Measurements from ENCODE around the gene OVCH1. TPM values are rescaled to one million over a fixed set of nuclear protein-coding genes. Genes with fewer than 3 reads are reported as not detected.

Gene OVCH1
- total and polyA plus RNA-seq, 4 experiments from 2014 or later = not detected

- Mint-ChIP-seq H3K27me3 (peaks cover 11 to 22% of the 10 kb centered on the region in 2 donors), H3K4me3 (no peak overlapping the region), H3K27ac (no peak overlapping the region), H3K4me1 (no peaks in the 10 kb centered on the region), H3K36me3 (no peaks in the 10 kb centered on the region), H3K9me3 (no peaks in the 10 kb centered on the region)
- no peaks in the 10 kb centered on the region for H3K36me3 ChIP-seq (ENCODE audit: insufficient read depth, low read length)
- POLR2A ChIA-PET (ENCODE audit: partially characterized antibody) = no interaction called here
- DNase-seq = no peak
- H3K27ac ChIP-seq (ENCODE audit: low read depth, low read length) = no peak overlapping the region
- H3K4me3 ChIP-seq (ENCODE audit: low read length in 2 of 2) = no peak overlapping the region
- H3K9me3 ChIP-seq (ENCODE audit: control insufficient read depth in 1 of 2, low read length in 2 of 2) = no peaks in the 10 kb centered on the region
- peaks cover 4% of the 10 kb centered on the region for H3K27me3 ChIP-seq (ENCODE audit: insufficient read depth, low read length)
- H3K4me1 ChIP-seq (ENCODE audit: insufficient read depth, low read length) = no peaks in the 10 kb centered on the region
- intact Hi-C loops (cut with micrococcal nuclease) = no loop called here
- CTCF ChIA-PET (ENCODE audit: partially characterized antibody) = interaction anchor here (1.5 kb wide), 1 partner anchor 15 kb away, joined by 4 read pairs; no protein-coding TSS in a partner anchor
Measured at GRCh38 chr12:29505122-29505521, 7.6 kb upstream of the OVCH1 start.

- Mint-ChIP-seq H3K4me3 (no peak overlapping the region), H3K27me3 (peaks cover 11 to 22% of the 10 kb centered on the region in 2 donors), H3K36me3 (no peaks in the 10 kb centered on the region), H3K9me3 (no peaks in the 10 kb centered on the region), H3K4me1 (no peaks in the 10 kb centered on the region), H3K27ac (no peak overlapping the region)
- Histone ChIP-seq H3K27me3 (ENCODE audit: insufficient read depth, low read length) (peaks cover 4% of the 10 kb centered on the region), H3K36me3 (ENCODE audit: insufficient read depth, low read length) (no peaks in the 10 kb centered on the region), H3K4me1 (ENCODE audit: insufficient read depth, low read length) (no peaks in the 10 kb centered on the region), H3K9me3 (ENCODE audit: control insufficient read depth in 1 of 2, low read length in 2 of 2) (no peaks in the 10 kb centered on the region), H3K4me3 (ENCODE audit: low read length in 2 of 2) (no peak overlapping the region), H3K27ac (ENCODE audit: low read depth, low read length) (no peak overlapping the region)
- CTCF ChIA-PET (ENCODE audit: partially characterized antibody) = no interaction called here
- intact Hi-C loops (cut with micrococcal nuclease) = no loop called here
- POLR2A ChIA-PET (ENCODE audit: partially characterized antibody) = no interaction called here
- no peak for DNase-seq
Measured at GRCh38 chr12:29503283-29503682, 5.8 kb upstream of the OVCH1 start.

- CTCF ChIA-PET (ENCODE audit: partially characterized antibody) = no interaction called here
Measured at GRCh38 chr12:29499235-29499634, 1.7 kb upstream of the OVCH1 start.

GRCh38 chr12:29492891-29493290, 4.6 kb downstream of the OVCH1 start:
- Histone ChIP-seq H3K4me1 (ENCODE audit: insufficient read depth, low read length) (no peaks in the 10 kb centered on the region), H3K27me3 (ENCODE audit: insufficient read depth, low read length) (no peaks in the 10 kb centered on the region), H3K4me3 (ENCODE audit: low read length in 2 of 2) (no peak overlapping the region), H3K27ac (ENCODE audit: low read depth, low read length) (no peak overlapping the region), H3K9me3 (ENCODE audit: control insufficient read depth in 1 of 2, low read length in 2 of 2) (no peaks in the 10 kb centered on the region), H3K36me3 (ENCODE audit: insufficient read depth, low read length) (no peaks in the 10 kb centered on the region)
- Mint-ChIP-seq H3K4me1 (no peaks in the 10 kb centered on the region), H3K27ac (no peak overlapping the region), H3K27me3 (peaks cover 10 to 14% of the 10 kb centered on the region in 2 donors), H3K4me3 (no peak overlapping the region), H3K36me3 (no peaks in the 10 kb centered on the region), H3K9me3 (peaks cover 0 to 3% (median 0%) of the 10 kb centered on the region in 8 donors)
- ChIA-PET CTCF (ENCODE audit: partially characterized antibody) (no interaction called here), POLR2A (ENCODE audit: partially characterized antibody) (no interaction called here)
- intact Hi-C loops (cut with micrococcal nuclease) = no loop called here
- no peak for DNase-seq

More at GRCh38 chr12:29499235-29499634, 1.7 kb upstream of the OVCH1 start:
- no peaks in the 10 kb centered on the region for H3K36me3 Mint-ChIP-seq
- H3K36me3 ChIP-seq (ENCODE audit: insufficient read depth, low read length) = no peaks in the 10 kb centered on the region
- no peaks in the 10 kb centered on the region for H3K4me1 ChIP-seq (ENCODE audit: insufficient read depth, low read length)
- peaks cover 5 to 7% of the 10 kb centered on the region in 2 donors for H3K27me3 Mint-ChIP-seq
- H3K9me3 Mint-ChIP-seq = peaks cover 0 to 3% (median 0%) of the 10 kb centered on the region in 8 donors
- peaks cover 4% of the 10 kb centered on the region for H3K27me3 ChIP-seq (ENCODE audit: insufficient read depth, low read length)
- DNase-seq = no peak
- H3K27ac Mint-ChIP-seq = no peak overlapping the region
- H3K9me3 ChIP-seq (ENCODE audit: control insufficient read depth in 1 of 2, low read length in 2 of 2) = no peaks in the 10 kb centered on the region
- H3K4me3 ChIP-seq (ENCODE audit: low read length in 2 of 2) = no peak overlapping the region
- POLR2A ChIA-PET (ENCODE audit: partially characterized antibody) = no interaction called here
- H3K27ac ChIP-seq (ENCODE audit: low read depth, low read length) = no peak overlapping the region
- no peak overlapping the region for H3K4me3 Mint-ChIP-seq
- intact Hi-C loops (cut with micrococcal nuclease) = no loop called here
- H3K4me1 Mint-ChIP-seq = no peaks in the 10 kb centered on the region

- Mint-ChIP-seq H3K4me1 (no peaks in the 10 kb centered on the region), H3K27ac (no peak overlapping the region), H3K4me3 (no peak overlapping the region), H3K9me3 (peaks cover 0 to 3% (median 0%) of the 10 kb centered on the region in 8 donors), H3K36me3 (no peaks in the 10 kb centered on the region), H3K27me3 (peaks cover 11 to 20% of the 10 kb centered on the region in 2 donors)
- no peaks in the 10 kb centered on the region for H3K36me3 ChIP-seq (ENCODE audit: insufficient read depth, low read length)
- CTCF ChIA-PET (ENCODE audit: partially characterized antibody) = no interaction called here
- POLR2A ChIA-PET (ENCODE audit: partially characterized antibody) = no interaction called here
- intact Hi-C loops (cut with micrococcal nuclease) = no loop called here
- H3K4me1 ChIP-seq (ENCODE audit: insufficient read depth, low read length) = no peaks in the 10 kb centered on the region
- H3K27me3 ChIP-seq (ENCODE audit: insufficient read depth, low read length) = no peaks in the 10 kb centered on the region
- no peak for DNase-seq
- H3K9me3 ChIP-seq (ENCODE audit: control insufficient read depth in 1 of 2, low read length in 2 of 2) = no peaks in the 10 kb centered on the region
- no peak overlapping the region for H3K27ac ChIP-seq (ENCODE audit: low read depth, low read length)
- no peak overlapping the region for H3K4me3 ChIP-seq (ENCODE audit: low read length in 2 of 2)
Measured at GRCh38 chr12:29486972-29487371, 10.5 kb downstream of the OVCH1 start.

GRCh38 chr12:29463198-29463597, 34.3 kb downstream of the OVCH1 start:
- POLR2A ChIA-PET (ENCODE audit: partially characterized antibody) = no interaction called here
- intact Hi-C loops (cut with micrococcal nuclease) = no loop called here
- H3K27ac ChIP-seq (ENCODE audit: low read depth, low read length) = no peak overlapping the region
- CTCF ChIA-PET (ENCODE audit: partially characterized antibody) = interaction anchor here (1.0 to 1.5 kb wide), 2 partner anchors 374 to 1384 kb away, joined by 3 to 4 read pairs; no protein-coding TSS in a partner anchor
- Mint-ChIP-seq H3K4me3 (no peak overlapping the region), H3K27ac (peak overlapping the region in 1 of 7 donors; percentile 36), H3K4me1 (no peaks in the 10 kb centered on the region), H3K27me3 (peaks cover 1 to 2% of the 10 kb centered on the region in 2 donors), H3K9me3 (peaks cover 0 to 1% (median 0%) of the 10 kb centered on the region in 8 donors), H3K36me3 (no peaks in the 10 kb centered on the region)
- H3K4me1 ChIP-seq (ENCODE audit: insufficient read depth, low read length) = no peaks in the 10 kb centered on the region
- no peaks in the 10 kb centered on the region for H3K36me3 ChIP-seq (ENCODE audit: insufficient read depth, low read length)
- H3K27me3 ChIP-seq (ENCODE audit: insufficient read depth, low read length) = no peaks in the 10 kb centered on the region
- H3K9me3 ChIP-seq (ENCODE audit: control insufficient read depth in 1 of 2, low read length in 2 of 2) = no peaks in the 10 kb centered on the region
- no peak overlapping the region for H3K4me3 ChIP-seq (ENCODE audit: low read length in 2 of 2)
- DNase-seq = no peak

- no peak overlapping the region for H3K4me3 Mint-ChIP-seq
- intact Hi-C loops (cut with micrococcal nuclease) = no loop called here
- H3K27me3 Mint-ChIP-seq = peaks cover 1 to 2% of the 10 kb centered on the region in 2 donors
- Histone ChIP-seq H3K36me3 (ENCODE audit: insufficient read depth, low read length) (no peaks in the 10 kb centered on the region), H3K4me1 (ENCODE audit: insufficient read depth, low read length) (no peaks in the 10 kb centered on the region), H3K27ac (ENCODE audit: low read depth, low read length) (no peak overlapping the region), H3K27me3 (ENCODE audit: insufficient read depth, low read length) (no peaks in the 10 kb centered on the region), H3K4me3 (ENCODE audit: low read length in 2 of 2) (no peak overlapping the region), H3K9me3 (ENCODE audit: control insufficient read depth in 1 of 2, low read length in 2 of 2) (no peaks in the 10 kb centered on the region)
- no peak for DNase-seq
- H3K4me1 Mint-ChIP-seq = no peaks in the 10 kb centered on the region
- ChIA-PET CTCF (ENCODE audit: partially characterized antibody) (no interaction called here), POLR2A (ENCODE audit: partially characterized antibody) (no interaction called here)
- no peak overlapping the region for H3K27ac Mint-ChIP-seq
- H3K9me3 Mint-ChIP-seq = no peaks in the 10 kb centered on the region
- no peaks in the 10 kb centered on the region for H3K36me3 Mint-ChIP-seq
Measured at GRCh38 chr12:29460082-29460481, 37.4 kb downstream of the OVCH1 start.

- CTCF ChIA-PET (ENCODE audit: partially characterized antibody) = no interaction called here
- intact Hi-C loops (cut with micrococcal nuclease) = no loop called here
- no peaks in the 10 kb centered on the region for H3K36me3 Mint-ChIP-seq
- peaks cover 0 to 2% (median 0%) of the 10 kb centered on the region in 8 donors for H3K9me3 Mint-ChIP-seq
- H3K27ac Mint-ChIP-seq = no peak overlapping the region
- no peaks in the 10 kb centered on the region for H3K9me3 ChIP-seq (ENCODE audit: control insufficient read depth in 1 of 2, low read length in 2 of 2)
- DNase-seq = no peak
- H3K27me3 ChIP-seq (ENCODE audit: insufficient read depth, low read length) = no peaks in the 10 kb centered on the region
- H3K27ac ChIP-seq (ENCODE audit: low read depth, low read length) = no peak overlapping the region
- POLR2A ChIA-PET (ENCODE audit: partially characterized antibody) = no interaction called here
- H3K27me3 Mint-ChIP-seq = peaks cover 7 to 11% of the 10 kb centered on the region in 2 donors
- no peaks in the 10 kb centered on the region for H3K4me1 Mint-ChIP-seq
- no peaks in the 10 kb centered on the region for H3K36me3 ChIP-seq (ENCODE audit: insufficient read depth, low read length)
- H3K4me3 Mint-ChIP-seq = no peak overlapping the region
- H3K4me3 ChIP-seq (ENCODE audit: low read length in 2 of 2) = no peak overlapping the region
- no peaks in the 10 kb centered on the region for H3K4me1 ChIP-seq (ENCODE audit: insufficient read depth, low read length)
Measured at GRCh38 chr12:29455087-29455486, 42.4 kb downstream of the OVCH1 start.

All from CD4-positive, alpha-beta memory T cell (primary cell).